ENCODE measurements around the gene JADE2.
"Not testable (repeated sequence)": the region's sequence is repeated elsewhere in the genome, so short reads cannot be mapped to it uniquely, and the experiment has no call there.

JADE2 gene

DNA sequence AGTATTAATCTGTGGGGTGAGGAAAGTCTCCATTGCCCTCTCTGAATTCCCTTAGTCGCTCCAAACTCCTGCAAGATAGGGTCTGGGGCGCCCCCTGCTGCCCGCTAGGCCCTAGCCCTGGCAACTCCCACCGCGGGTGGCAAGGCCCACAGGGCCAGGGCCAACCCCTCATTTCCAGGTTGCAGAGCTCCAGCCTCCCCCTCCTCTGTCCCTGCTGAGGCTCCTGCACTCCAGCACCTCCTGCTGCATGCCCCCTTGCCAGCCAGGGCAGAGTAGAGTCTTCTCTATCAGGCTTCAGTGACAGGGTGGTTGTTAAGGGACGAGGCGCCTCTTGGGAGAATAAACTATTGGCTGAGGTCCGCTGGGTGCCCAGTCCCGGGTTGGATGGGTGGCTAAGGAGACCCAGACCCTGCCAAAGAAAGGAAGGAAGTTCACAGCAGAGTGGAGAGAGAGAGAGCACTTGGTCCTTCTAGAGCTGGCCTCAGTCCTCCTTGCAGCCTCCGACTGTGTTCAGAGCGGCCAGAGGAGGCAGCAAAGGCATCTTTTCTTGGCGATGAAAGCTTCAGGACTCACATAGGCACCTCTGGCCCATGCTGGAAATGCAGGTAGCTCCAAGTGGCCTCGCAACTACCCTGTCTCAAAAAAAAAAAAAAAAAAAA lies 61.5 kb downstream of the JADE2 start:
- peak; percentile 70 for DNase-seq (ENCODE audit: low read depth)

DNA sequence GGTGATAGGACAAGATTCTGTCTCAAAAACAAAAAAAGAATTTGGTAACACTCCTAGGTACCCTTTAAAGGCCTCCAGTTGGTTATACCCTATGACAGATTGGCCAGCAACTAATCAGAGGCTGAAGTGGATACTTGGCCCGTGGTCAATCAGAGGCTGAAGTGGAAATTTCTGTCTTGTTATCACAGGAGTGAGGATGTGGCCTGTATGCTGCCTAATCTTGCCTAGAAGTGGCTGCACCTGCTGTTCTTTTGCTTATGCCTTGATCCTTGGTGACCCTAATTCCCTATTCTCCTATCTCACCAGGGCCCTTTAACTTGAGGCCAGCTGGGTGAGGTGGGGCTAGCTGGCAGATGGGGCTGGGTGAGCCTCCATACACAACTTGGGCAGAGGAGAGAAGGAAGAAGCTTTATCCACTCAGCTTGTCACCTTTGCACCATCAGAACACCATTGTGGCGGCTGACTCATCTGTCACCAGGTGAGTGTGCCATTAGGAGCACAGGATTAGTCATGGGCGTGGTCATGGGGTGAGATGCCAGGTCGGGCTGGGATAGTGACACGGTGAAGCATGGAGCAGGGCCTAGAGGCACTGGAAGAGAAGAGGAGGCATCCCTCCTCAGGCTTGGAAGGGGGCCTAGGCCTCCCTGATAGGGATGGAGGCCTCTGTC lies 65.7 kb downstream of the JADE2 start:
- no peak for DNase-seq (ENCODE audit: low read depth)

DNA sequence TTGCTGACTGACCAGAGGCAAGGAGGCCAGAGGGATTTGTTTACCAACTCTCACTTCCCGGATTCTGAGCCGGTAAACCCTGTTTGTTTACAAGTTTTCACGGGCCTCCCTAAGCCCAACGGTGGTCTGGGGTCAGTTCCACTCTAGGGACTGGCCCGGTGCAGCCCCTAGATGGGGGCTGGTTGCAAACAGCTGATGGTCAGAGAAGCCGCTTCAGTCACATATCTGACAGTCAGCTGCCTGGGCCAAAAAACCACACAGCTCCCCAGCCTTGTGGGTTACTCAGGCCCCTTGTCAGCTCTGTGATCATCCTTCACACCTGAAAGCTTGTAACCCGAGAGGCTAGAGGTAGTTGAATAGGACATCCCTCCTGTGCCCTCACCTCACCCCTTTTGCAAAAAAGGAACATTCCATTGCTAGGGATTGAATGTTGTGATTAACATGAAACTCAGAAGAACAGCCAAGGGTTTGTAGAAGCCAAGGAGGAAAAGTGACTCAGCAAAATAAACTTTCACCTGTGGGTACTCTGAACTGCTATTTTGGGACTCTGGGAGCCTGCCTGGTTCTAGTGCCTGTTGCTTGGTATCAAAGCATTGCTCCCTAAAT lies 66.8 kb downstream of the JADE2 start:
- no peak for DNase-seq (ENCODE audit: low read depth)

DNA sequence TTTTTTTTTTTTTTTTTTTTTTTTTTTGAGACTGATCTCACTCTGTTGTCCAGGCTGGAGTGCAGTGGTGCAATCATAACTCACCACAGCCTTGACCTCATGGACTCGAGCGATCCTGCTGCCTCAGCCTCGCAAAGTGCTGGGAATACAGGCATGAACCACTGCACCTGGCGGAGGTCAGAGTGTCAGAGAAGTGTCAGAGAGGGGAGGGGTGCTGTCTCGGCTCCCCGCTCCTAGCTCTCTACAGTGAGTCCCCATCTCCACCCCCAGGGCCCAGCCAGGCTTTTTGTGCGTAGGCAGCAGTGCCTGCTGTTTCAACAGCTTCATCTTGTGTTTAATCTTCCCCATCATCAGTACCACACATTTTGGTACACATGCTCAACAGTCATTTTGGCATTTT lies 68.9 kb downstream of the JADE2 start:
- no peak for DNase-seq (ENCODE audit: low read depth)

DNA sequence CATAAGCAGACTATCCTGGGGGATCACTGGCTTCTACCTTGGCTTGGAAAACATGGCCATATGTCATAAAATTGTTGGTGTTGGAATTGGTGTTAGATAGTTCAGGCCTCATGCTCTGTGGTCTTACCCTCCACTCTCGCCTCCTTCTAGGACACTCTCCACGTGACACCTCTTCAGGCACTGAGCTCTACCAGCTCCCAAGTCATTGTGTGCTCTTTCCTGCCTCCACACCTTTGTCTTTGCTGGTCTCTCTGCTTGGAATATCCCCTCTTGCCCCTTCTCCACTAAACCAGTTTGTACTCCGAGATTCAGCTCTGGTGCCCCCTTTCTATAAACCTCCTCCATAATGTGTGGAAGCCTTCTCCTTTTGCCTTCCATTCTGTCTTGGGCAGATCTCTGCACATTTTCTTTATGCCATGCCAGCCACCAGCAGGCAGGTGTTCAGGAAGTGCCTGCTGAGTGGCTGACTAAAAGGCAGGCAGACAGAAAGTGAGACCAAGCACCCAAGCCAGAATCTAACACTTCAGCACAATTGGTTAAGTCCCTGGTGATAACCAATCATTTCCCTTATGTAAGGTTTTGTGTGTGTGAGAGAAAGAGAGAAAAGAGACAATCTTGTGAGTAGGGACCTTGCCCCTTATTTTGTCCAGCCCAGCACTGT lies 69.5 kb downstream of the JADE2 start:
- no peak for DNase-seq (ENCODE audit: low read depth)

DNA sequence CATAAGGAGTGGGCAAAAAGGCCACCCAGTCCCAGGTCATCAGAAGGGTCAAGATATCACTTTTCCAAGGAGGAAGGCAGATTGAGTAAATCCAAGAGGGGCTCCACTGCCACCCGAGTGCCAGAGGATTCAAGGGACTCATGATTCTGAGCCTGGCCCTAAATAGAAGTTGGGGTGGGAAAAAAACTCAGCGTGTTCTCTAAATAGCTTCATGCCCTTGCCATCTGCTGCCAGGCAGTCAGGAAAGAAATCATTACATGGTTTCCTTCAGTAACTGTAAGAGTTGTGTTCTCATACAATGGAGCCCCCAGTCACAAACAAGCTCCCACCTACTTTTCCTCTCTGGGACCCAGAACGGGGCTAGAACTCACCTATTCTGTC lies 70.0 kb downstream of the JADE2 start:
- no peak for DNase-seq (ENCODE audit: low read depth)

DNA sequence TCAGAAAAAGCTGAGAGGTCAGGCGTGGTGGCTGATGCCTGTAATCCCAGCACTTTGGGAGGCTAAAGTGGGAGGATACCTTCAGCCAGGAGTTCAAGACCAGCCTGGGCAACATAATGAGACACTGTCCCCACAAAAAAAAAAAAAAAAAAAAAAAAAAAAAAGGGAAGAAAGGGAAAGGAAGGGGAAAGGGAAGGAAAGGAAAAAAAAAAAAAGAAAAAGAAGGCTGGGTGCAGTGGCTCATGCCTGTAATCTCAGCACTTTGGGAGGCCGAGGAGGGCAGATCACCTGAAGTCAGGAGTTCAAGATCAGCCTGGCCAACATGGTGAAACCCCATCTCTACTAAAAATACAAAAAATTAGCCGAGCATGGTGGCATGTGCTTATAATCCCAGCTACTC lies 74.3 kb downstream of the JADE2 start:
- DNase-seq (ENCODE audit: low read depth) = not testable (repeated sequence)

DNA sequence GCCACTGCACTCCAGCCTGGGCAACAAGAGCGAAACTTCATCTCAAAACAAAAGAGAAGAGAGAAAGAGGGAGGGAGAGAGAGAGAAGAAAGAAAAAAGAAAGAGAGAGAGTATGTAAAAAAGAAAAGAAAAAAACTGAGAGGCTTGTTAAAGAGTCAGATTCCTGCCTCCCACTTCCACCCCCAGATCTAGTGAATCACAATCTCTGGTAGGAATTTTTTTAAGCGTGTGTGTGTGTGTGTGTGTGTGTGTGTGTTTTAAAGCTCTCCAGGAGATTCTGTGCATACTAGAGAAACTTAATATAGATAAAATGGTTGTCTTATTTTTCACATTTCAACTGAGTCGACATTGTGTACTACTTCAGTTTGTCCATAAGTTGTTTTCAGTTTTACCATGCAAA lies 75.1 kb downstream of the JADE2 start:
- DNase-seq (ENCODE audit: low read depth) = no peak

DNA sequence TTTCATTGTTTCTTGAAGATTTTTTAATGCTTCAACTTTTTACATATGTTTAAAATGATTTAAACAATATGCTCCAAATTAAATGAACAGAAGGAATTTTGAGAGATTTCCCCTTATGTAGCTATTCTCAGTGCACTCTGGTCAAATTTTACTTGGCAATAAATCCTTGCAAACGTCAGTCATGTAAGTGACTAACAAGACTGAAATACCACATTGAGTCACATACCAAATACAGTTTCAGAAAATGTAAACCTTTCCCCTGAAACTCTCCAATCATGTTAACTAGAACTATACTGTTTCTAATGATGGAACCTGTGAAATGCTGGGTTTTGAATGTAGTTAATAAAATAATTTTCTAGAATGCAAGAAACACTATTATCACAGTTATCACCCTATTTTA lies 77.6 kb downstream of the JADE2 start:
- DNase-seq (ENCODE audit: low read depth) = no peak

DNA sequence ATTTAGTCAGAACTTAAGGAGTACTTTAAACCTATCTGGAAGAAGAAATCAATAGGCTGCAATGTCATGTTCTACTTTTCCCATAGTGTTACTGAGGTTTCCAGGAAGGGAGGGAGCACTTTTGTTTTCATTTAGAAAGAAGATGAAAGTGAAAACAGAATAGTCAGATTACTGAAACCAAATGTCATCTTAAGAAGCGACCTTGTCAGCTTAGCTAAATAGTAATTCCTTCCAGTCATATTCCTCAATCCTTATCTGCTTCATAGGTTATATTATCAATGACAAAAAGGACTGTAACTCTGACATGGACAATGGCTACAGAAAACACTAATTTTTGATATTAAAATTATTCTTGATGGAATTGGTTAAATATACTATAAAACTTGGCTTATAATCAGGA lies 79.4 kb downstream of the JADE2 start:
- DNase-seq (ENCODE audit: low read depth) = no peak

DNA sequence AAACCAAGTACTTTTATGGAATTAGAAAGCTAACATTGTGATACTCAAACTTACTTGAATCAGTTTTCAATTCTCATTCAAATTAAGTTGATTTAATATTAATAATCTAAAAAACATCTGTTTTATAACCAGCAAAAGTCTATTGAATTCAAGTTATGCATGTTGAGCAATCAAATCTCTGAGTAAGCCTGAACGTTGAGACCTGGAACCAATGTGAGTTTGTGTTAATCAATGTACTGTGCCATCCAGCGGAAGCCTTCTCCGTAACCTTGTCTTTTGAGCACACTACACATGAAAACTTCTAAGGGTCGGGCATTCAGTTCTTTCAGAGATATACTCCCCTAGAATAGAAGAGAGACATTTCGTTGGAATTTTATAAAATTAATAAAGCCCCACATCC lies 81.3 kb downstream of the JADE2 start:
- DNase-seq (ENCODE audit: low read depth) = no peak

DNA sequence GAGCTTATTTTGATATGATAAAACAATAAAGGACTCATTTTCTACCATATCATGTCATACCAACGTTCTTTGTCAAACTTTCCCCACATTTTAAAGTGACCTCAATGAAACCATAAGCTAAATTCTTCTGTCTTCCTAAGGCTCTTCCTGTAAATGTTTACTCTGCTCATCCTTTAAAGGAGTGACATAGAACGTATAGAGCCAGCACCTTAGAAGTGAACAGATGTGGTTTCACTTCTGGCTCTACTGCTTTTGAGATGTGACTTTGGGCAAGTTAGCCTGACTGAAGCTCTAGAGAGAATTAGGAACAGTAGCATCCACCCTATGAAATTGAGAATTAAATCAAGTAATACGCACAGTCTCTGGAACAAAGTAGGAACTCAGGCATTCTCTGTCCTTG lies 83.1 kb downstream of the JADE2 start:
- DNase-seq (ENCODE audit: low read depth) = no peak

DNA sequence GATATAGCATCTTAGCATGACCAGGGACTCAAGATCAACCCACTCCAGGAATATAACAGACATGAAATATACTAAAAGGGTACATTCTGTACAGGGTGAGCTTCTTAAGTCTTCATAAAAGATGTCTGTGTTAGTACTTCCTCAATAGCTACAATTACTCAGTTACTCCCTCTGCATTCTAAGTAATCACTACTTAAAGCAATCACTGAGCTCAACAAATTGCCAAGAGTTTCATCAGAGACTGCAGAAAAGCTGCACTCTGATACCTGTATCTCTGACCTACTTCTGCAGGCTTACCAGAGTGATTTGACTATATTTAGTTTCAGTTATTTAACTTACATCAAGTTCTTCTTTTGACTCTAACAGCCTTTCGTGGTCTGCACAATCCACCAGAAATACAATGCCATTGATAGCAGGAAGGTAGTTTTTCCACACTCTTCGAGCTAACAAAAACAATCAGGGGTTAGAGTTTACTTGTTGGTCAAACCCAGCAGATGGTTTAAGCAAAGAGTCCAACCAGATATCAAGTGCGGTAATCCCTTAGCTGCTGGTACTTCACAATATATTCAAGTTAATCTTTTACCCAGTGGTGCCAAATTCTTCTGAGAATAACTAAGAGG lies 83.9 kb downstream of the JADE2 start:
- no peak for DNase-seq (ENCODE audit: low read depth)

DNA sequence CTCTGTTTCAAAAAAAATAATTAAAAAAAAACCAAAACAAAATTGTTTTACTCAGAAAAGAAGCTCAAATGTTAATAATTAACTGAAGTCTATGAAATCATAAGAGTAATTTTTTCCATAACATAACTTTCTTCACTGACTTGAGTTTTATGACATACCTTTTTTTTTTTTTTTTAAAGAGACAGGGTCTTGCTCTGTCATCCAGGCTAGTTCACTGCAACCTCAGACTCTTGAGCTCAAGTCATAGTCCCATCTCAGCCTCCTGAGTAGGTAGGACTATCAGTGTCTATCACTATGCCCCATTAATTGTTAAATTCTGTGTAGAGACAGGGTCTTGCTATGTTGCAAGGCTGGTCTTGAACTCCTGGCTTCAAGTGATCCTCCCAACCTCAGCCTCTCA lies 85.3 kb downstream of the JADE2 start:
- no peak for DNase-seq (ENCODE audit: low read depth)

DNA sequence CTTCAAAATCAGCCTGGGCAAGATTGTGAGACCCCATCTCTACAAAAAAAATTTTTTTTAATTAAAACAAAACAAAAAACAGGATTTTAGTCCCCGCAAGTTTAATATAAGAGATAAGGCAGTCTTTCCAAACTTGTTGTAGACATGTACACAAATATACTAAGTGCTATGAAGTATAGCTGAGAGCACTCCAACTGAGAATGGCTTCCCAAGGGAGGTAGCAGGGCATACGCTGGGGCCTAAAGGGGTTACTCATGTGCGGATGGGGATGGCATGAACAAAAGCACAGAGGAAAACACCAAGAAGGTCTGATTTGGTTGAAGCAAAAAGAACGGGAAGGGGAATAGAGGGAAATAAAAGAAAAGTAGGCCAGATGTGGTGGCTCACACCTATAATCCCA lies 86.0 kb downstream of the JADE2 start:
- DNase-seq (ENCODE audit: low read depth) = no peak

DNA sequence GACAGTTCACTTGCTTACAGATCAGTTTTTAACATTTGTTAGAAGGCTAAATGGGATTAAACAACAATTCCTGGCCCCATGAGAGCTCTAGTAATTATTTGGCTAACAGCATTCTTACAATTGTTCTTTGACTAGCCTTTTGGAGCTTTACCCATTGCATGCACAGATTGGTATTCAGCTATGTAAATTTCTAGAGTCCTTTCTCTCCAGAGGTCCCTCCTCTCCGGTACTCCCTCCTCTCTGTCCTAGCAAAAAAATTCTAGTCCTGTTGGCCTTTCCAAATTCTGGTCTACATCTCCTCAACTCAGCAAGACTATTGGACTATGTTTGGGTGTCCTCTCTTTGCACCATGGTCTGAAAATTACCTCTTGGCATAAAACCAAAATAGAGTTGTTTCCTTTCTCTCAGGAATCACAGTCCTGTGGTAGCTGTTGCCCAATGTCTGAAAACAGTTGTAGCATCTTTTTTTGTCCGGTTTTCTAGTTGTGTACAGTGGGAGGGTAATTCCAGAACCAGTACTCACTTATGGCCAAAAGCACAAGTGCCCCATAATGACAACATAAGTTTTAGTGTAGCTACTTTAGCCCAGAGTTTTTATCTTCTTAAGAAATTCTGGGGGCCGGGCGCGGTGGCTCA lies 89.1 kb downstream of the JADE2 start:
- DNase-seq (ENCODE audit: low read depth) = no peak

DNA sequence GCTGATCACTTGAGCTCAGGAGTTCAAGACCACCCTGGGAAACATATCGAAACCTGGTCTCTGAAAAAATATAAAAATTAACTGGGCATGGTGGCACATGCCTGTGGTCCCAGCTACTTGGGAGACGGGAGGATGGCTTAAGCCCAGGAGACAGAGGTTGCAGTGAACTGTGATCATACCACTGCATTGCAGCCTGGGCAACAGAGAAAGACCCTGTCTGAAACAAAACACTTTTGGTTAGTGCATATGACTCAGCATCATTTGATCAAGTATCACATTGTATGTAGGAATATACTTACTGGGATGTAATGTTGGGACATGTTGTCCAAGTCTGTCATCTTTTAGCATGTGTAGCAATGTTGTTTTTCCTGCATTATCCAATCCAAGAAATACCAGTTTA lies 95.2 kb downstream of the JADE2 start:
- DNase-seq (ENCODE audit: low read depth) = no peak

DNA sequence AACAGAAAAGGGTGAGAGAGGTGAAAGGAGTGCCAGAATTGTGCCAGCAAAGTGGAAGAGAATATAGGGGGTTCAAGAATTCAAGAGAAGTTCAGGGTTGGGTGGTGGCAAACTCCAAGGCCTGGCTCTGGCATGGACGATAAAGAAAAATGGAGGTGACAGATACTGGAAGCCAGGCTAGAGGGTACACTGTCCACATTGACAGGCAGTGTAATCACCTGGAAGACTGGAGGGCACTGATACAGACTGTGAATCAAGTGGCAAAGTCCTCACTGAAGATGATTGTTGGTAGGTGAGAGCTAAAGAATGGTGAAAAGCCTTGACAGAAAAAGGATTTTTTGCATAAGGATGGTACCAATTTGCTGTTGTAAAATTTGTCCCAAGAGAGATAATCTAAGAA lies 100.1 kb downstream of the JADE2 start:
- DNase-seq (ENCODE audit: low read depth) = no peak

DNA sequence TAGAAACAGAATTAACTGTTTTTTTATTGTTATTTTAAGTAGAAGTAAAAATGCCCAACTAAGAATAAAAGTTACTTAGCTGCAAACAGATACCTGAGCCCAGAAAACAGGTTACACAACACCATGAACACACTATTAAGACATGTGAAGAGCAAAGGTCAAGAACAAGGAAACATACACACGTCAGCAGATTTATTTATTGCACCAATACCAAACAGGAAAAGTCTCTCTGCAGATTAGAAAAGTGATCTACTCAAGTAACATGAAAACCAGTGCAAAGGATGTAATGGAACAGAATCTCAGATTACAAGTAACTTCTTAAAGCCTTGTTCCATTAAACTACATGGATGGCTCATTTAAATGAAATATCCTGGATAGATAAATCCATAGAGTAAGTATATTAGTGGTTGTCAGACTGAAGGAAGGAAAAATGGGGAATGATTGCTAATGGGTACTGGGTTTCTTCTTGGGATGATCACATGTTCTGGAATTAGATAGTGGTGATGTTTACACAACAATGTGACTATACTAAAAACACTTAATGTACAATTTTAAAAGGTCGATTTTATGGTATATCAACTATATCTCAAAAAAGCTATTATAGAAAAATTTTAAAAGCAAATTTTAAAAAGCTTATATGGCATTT lies 101.0 kb downstream of the JADE2 start:
- DNase-seq (ENCODE audit: low read depth) = no peak
